Ovary (tissue), 9 donors: ENCODE results near the gene RPS27L. TPM values are rescaled to one million over a fixed set of nuclear protein-coding genes. Genes with fewer than 3 reads are reported as not detected.
A peak's percentile ranks its signal among the peaks of the same experiment; 100 is the strongest.

Source experiments
- DNase-seq, 5 donors: peaks; one replicate each; pipeline ENCODE4 v3.0.0-alpha.2; 2019 to 2020
- H3K27ac ChIP-seq, 2 donors: fragments of 200-600 bp; one replicate each; pipeline versions ENCODE4 v1.5.1 to v1.8.0; 2019 to 2022
- H3K27me3 ChIP-seq: fragments of 200-600 bp; one replicate; pipeline ENCODE4 v1.8.0; 2022
- H3K36me3 ChIP-seq: fragments of 200-600 bp; sonication (generic); one replicate; pipeline ENCODE4 v1.5.1; 2019
- H3K4me1 ChIP-seq: one replicate; pipeline ENCODE4 v1.8.1; 2013; ENCODE audit warnings: mild to moderate bottlenecking, moderate library complexity; ENCODE audit not compliant: insufficient read depth
- H3K4me3 ChIP-seq: fragments of 200-600 bp; sonication (generic); one replicate; pipeline ENCODE4 v1.5.1; 2017
- H3K9me3 ChIP-seq, 2 donors: fragments of 200-600 bp in 1 of 2; sonication (generic) in 1 of 2; one replicate each; pipeline versions ENCODE4 v1.5.1 to v1.8.1; 2013 to 2019; ENCODE audit warnings: mild to moderate bottlenecking in 1 of 2, moderate library complexity in 1 of 2
- EP300 ChIP-seq: sonication (generic); formaldehyde crosslinking; IDR thresholded peaks from one replicate; pipeline ENCODE4 v1.6.1; 2017; ENCODE audit warnings: antibody characterized with exemption
- POLR2A ChIP-seq: fragments of 450-650 bp; IDR thresholded peaks from one replicate; pipeline ENCODE4 v1.6.1; 2017; ENCODE audit warnings: antibody characterized with exemption, mild to moderate bottlenecking, moderate library complexity
- WGBS, 3 donors: extraction: QIAGEN DNeasy Blood & Tissue Kit in 1 of 3; methylation state at CpG; one replicate each; pipeline versions ENCODE4 v1.1.5 to v1.1.7; 2013 to 2017; 5-methylcytosine and 5-hydroxymethylcytosine counted together
- intact Hi-C, 4 donors: fragments of 100-400 bp; cut with DNase I; formaldehyde crosslinking; loops; one replicate each; pipeline versions ENCODE4 v1.11.0 to v1.15.1; 2022 to 2023
- polyA plus RNA-seq, 2 donors: library from polyadenylated mRNA; stranded (reverse); fragments of 200-250 nt in 1 of 2; fragments of 350-450 nt in 1 of 2; fragmentation: Illumina TruSeq in 1 of 2; extraction: RNeasy Lipid Tissue Mini Kit (QIAGEN cat#74804) in 1 of 2; gene quantifications; one replicate each; pipeline ENCODE4 v1.2.3, GENCODE V29; 2013 to 2014
- total RNA-seq, 7 donors: library from RNA; depleted of rRNA in 2 of 7; stranded (reverse); fragments of >200 nt in 2 of 7; fragmentation: NEBNext Ultra II Directional in 3 of 7; extraction: Animal tissue kit (Norgen Biotek cat#: 25700) in 3 of 7; gene quantifications; one replicate each; pipeline versions ENCODE4 v1.1.0 to v1.2.4, GENCODE V29; 2016 to 2023
- TF ChIP-seq, protein P1 (sequence below), 3 donors: fragments of 450-650 bp in 2 of 3; fragments of 200-600 bp in 1 of 3; IDR thresholded peaks; one replicate each; pipeline versions ENCODE4 v1.5.1 to v1.8.0; 2016 to 2022; ENCODE audit warnings: antibody characterized with exemption in 3 of 3, mild to moderate bottlenecking in 1 of 3
- donor health status: DM: no; HTN: no; CAD: no; lungs with moderate emphysema.
- donor health status: DM: no; HTN: no; CAD: no.
- donor health status: Bipolar disorder and iron deficiency.
- donor health status: DM: yes; HTN: yes; CAD: no.
- donor health status: DM: no; HTN: no; CAD: no.
- donor health status: DM: yes; HTN: yes; CAD: no.

Gene RPS27L
- total and polyA plus RNA-seq, 9 donors: 85.5 to 129 (median 95.0) TPM

- WGBS, 3 donors: 70 to 74% (median 70%) methylated on average over 5 of the region's 5 CpGs
- Histone ChIP-seq H3K4me1 (peaks cover 26% of the 10 kb centered on the region), H3K36me3 (no peaks in the 10 kb centered on the region), H3K27ac (no peak overlapping the region), H3K9me3 (no peaks in the 10 kb centered on the region), H3K27me3 (no peaks in the 10 kb centered on the region), H3K4me3 (no peak overlapping the region)
- TF ChIP-seq, protein P1, sequence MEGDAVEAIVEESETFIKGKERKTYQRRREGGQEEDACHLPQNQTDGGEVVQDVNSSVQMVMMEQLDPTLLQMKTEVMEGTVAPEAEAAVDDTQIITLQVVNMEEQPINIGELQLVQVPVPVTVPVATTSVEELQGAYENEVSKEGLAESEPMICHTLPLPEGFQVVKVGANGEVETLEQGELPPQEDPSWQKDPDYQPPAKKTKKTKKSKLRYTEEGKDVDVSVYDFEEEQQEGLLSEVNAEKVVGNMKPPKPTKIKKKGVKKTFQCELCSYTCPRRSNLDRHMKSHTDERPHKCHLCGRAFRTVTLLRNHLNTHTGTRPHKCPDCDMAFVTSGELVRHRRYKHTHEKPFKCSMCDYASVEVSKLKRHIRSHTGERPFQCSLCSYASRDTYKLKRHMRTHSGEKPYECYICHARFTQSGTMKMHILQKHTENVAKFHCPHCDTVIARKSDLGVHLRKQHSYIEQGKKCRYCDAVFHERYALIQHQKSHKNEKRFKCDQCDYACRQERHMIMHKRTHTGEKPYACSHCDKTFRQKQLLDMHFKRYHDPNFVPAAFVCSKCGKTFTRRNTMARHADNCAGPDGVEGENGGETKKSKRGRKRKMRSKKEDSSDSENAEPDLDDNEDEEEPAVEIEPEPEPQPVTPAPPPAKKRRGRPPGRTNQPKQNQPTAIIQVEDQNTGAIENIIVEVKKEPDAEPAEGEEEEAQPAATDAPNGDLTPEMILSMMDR (IDR thresholded peaks at IDR 0.05): no peak
- TF ChIP-seq EP300 (no peak), POLR2A (no peak)
- DNase-seq: no peak
- intact Hi-C loops: no loop called here
These were observed 43.4 kb upstream of the RPS27L start for GRCh38 chr15:63200464-63201249.

GRCh38 chr15:63198371-63199250, 41.3 kb upstream of the RPS27L start:
- H3K27ac ChIP-seq: peak overlapping the region in 1 of 2 donors; percentile 13
- intact Hi-C loops: no loop called here
- H3K27me3 ChIP-seq: no peaks in the 10 kb centered on the region
- peaks cover 26% of the 10 kb centered on the region for H3K4me1 ChIP-seq
- H3K9me3 ChIP-seq: no peaks in the 10 kb centered on the region
- WGBS, 3 donors: 12 to 32% (median 23%) methylated on average over 8 of the region's 8 CpGs
- H3K4me3 ChIP-seq: no peak overlapping the region
- TF ChIP-seq EP300: no peak
- no peak for TF ChIP-seq POLR2A
- TF ChIP-seq, protein P1 (IDR thresholded peaks at IDR 0.05): no peak
- DNase-seq: no peak
- H3K36me3 ChIP-seq: no peaks in the 10 kb centered on the region

DNA sequence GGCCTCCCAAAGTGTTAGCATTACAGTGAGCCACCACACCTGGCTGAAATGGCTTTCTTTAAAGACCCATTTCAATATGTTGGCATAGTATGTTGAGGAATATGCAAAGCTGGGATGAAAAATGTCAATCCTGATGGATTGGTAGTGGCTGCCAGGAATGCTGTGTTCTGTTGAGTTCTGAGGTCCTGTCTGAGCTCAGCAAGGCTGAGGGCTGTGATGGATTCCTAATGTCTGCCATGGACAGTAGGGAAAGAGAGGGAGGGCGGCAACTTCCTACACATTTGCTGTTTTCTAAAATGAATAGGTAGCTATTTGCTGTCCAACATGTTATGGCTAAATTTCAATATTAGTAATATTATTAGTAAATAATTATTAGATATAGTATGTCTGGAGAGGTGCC, 40.3 kb upstream of the RPS27L start:
- intact Hi-C loops: no loop called here
- Histone ChIP-seq H3K4me1 (peaks cover 27% of the 10 kb centered on the region), H3K36me3 (no peaks in the 10 kb centered on the region), H3K9me3 (no peaks in the 10 kb centered on the region), H3K4me3 (no peak overlapping the region), H3K27me3 (no peaks in the 10 kb centered on the region), H3K27ac (no peak overlapping the region)
- 83 to 93% (median 89%) methylated on average over 1 of the region's 1 CpG for WGBS, 3 donors
- TF ChIP-seq, protein P1 (IDR thresholded peaks at IDR 0.05): no peak
- no peak for TF ChIP-seq EP300
- no peak for TF ChIP-seq POLR2A
- no peak for DNase-seq

DNA sequence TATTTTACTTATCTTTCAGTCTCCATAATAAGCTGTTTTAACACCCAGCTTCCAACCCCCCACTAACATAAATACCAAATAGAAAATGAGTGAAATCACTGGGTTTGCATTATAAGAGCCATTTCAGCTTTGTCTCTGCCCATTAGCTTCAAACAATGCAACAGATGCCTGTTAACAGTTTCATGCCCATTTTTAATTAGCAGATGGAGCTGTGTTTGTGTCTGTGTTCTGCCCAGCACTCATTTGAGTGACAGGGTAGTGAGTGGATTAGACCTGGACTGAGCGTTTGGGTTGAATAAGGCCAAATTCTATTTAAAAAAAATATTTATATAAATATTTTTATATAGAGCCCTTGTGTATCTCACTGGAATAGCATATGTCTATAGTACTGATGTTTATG, 39.6 kb upstream of the RPS27L start:
- Histone ChIP-seq H3K27ac (no peak overlapping the region), H3K4me3 (no peak overlapping the region), H3K4me1 (peaks cover 28% of the 10 kb centered on the region), H3K36me3 (no peaks in the 10 kb centered on the region), H3K27me3 (no peaks in the 10 kb centered on the region), H3K9me3 (no peaks in the 10 kb centered on the region)
- WGBS, 3 donors: 30 to 54% (median 53%) methylated on average over 1 of the region's 1 CpG
- TF ChIP-seq EP300 (no peak), POLR2A (no peak)
- TF ChIP-seq, protein P1 (IDR thresholded peaks at IDR 0.05): no peak
- DNase-seq: no peak
- intact Hi-C loops: no loop called here
